K562 (cell line): ENCODE results near the gene RAB31. TPM values are rescaled to one million over a fixed set of nuclear protein-coding genes. Genes with fewer than 3 reads are reported as not detected.

Experiments
- BCL6 ChIP-seq: fragments of 250-450 bp; sonication (Bioruptor Pico); IDR thresholded peaks from 2 replicates; pipeline ENCODE4 v1.4.0; 2020
- BHLHE40 ChIP-seq: IDR thresholded peaks from 2 replicates; pipeline ENCODE4 v1.6.1; 2011; ENCODE audit warnings: low read length, improper control_type of control experiment
- GTF3C2 ChIP-seq: IDR thresholded peaks from 3 replicates; pipeline ENCODE4 v1.6.1; 2011; ENCODE audit warnings: borderline replicate concordance, mild to moderate bottlenecking, moderate library complexity; ENCODE audit not compliant: insufficient read length; ENCODE audit errors: extremely low read depth
- HDAC3 ChIP-seq: fragments of 450-650 bp; IDR thresholded peaks from 2 replicates; pipeline ENCODE4 v1.6.1; 2018; ENCODE audit warnings: borderline replicate concordance, mild to moderate bottlenecking, moderate library complexity; ENCODE audit not compliant: partially characterized antibody
- HDGF ChIP-seq: fragments of 450-650 bp; IDR thresholded peaks from 2 replicates; pipeline ENCODE4 v1.6.1; 2016
- HEY1 ChIP-seq: fragments of 250-450 bp; sonication (Bioruptor Pico); IDR thresholded peaks from 2 replicates; pipeline ENCODE4 v1.5.0; 2020; ENCODE audit warnings: mild to moderate bottlenecking, moderate library complexity, borderline replicate concordance
- HOMEZ ChIP-seq: fragments of 250-450 bp; sonication (Bioruptor Pico); IDR thresholded peaks from 2 replicates; pipeline ENCODE4 v1.4.0; 2020; ENCODE audit warnings: mild to moderate bottlenecking, moderate library complexity
- JUN ChIP-seq, 2 experiments: sonication (generic) in 1 of 2; formaldehyde crosslinking in 1 of 2; IDR thresholded peaks; 2 replicates each; pipeline versions ENCODE4 v1.6.1 to v1.8.0; 2012 to 2022; ENCODE audit warnings: borderline replicate concordance in 2 of 2, mild to moderate bottlenecking in 2 of 2, improper control_type of control experiment in 1 of 2, low read depth in 1 of 2, low read length in 1 of 2, missing genetic modification reagents in 1 of 2
- MCM2 ChIP-seq: fragments of 450-650 bp; IDR thresholded peaks from 2 replicates; pipeline ENCODE4 v1.6.1; 2017; ENCODE audit warnings: low read depth, mild to moderate bottlenecking
- MTA3 ChIP-seq: fragments of 450-650 bp; formaldehyde crosslinking; IDR thresholded peaks from 2 replicates; pipeline ENCODE4 v1.6.1; 2017; ENCODE audit warnings: mild to moderate bottlenecking, borderline replicate concordance
- NCOR1 ChIP-seq: fragments of 450-650 bp; IDR thresholded peaks from 2 replicates; pipeline ENCODE4 v1.6.1; 2016; ENCODE audit warnings: mild to moderate bottlenecking, moderate library complexity
- PBX2 ChIP-seq, 2 experiments: IDR thresholded peaks in 1 of 2; conservative IDR thresholded peaks in 1 of 2; 2 replicates each; pipeline ENCODE4 v1.6.1; 2016; ENCODE audit warnings: low read depth in 2 of 2, mild to moderate bottlenecking in 1 of 2, missing compliant biosample characterization in 1 of 2, missing genetic modification characterization in 1 of 2, moderate library complexity in 1 of 2
- PCBP2 ChIP-seq: fragments of 200-400 bp; formaldehyde crosslinking; IDR thresholded peaks from 2 replicates; pipeline ENCODE4 v1.6.1; 2018; ENCODE audit warnings: low read length, low read depth, mild to moderate bottlenecking, moderate library complexity; ENCODE audit not compliant: poor library complexity, severe bottlenecking
- PHF21A ChIP-seq: fragments of 450-650 bp; IDR thresholded peaks from 2 replicates; pipeline ENCODE4 v1.6.1; 2017; ENCODE audit warnings: low read depth, borderline replicate concordance
- PHTF2 ChIP-seq: fragments of 250-450 bp; sonication (Bioruptor Pico); IDR thresholded peaks from 2 replicates; pipeline ENCODE4 v1.5.0; 2021; ENCODE audit warnings: mild to moderate bottlenecking
- POLR2A ChIP-seq: fragments of 450-650 bp; conservative IDR thresholded peaks from 2 replicates; pipeline ENCODE4 v1.6.1; 2016
- XRCC4 ChIP-seq: IDR thresholded peaks from one replicate; pipeline ENCODE4 v1.6.1; 2011; ENCODE audit not compliant: insufficient read depth, insufficient read length; ENCODE audit errors: extremely low read depth
- ZNF57 ChIP-seq: fragments of 450-650 bp; formaldehyde crosslinking; IDR thresholded peaks from 2 replicates; pipeline ENCODE4 v1.4.0; 2020; ENCODE audit warnings: mild to moderate bottlenecking, moderate library complexity
- ZNF644 ChIP-seq: fragments of 200-800 bp; sonication (Bioruptor generic); IDR thresholded peaks from 2 replicates; pipeline ENCODE4 v1.6.1; 2016; ENCODE audit warnings: low read depth, missing genetic modification characterization, missing compliant biosample characterization
- ZNF655 ChIP-seq: fragments of 250-450 bp; sonication (Bioruptor Pico); IDR thresholded peaks from 2 replicates; pipeline ENCODE4 v1.5.0; 2021
- polyA plus RNA-seq, 8 experiments: library from polyadenylated mRNA; depleted of rRNA in 4 of 8; stranded (reverse) in 5 of 8; unstranded in 3 of 8; fragments of >200 nt; fragmentation: Nextera tagmentation in 2 of 8; fragmentation: Illumina TruSeq in 1 of 8; extraction: Ambion mirVana in 2 of 8; extraction: Trizol in 1 of 8; gene quantifications; 2 replicates each; pipeline versions ENCODE4 v1.2.1 to v1.2.3, GENCODE V29; 2011 to 2014; ENCODE audit warnings: inconsistent platforms in 1 of 8, missing spikeins in 1 of 8
- total RNA-seq, 7 experiments: library from RNA; depleted of rRNA in 6 of 7; stranded (reverse); fragments of >200 nt in 6 of 7; fragmentation: Illumina TruSeq in 2 of 7; extraction: Trizol in 2 of 7; gene quantifications; 2 replicates each; pipeline versions ENCODE4 v1.2.1 to v1.2.3, GENCODE V29; 2011 to 2021; ENCODE audit warnings: low replicate concordance in 1 of 7

RAB31 gene
- total and polyA plus RNA-seq, 9 of the 15 experiments (the other 6 are each of a cell fraction or from before 2014, with no cell fraction given): 20.7 to 70.4 (median 41.3) TPM

GRCh38 chr18:9742524-9743131 is 34.5 kb downstream of the RAB31 start (continued):
- no peak for TF ChIP-seq PBX2 (CRISPR knock-in tag; IDR thresholded peaks at IDR 0.05; ENCODE audit: low read depth)
- TF ChIP-seq PBX2 (tag; conservative IDR thresholded peaks at IDR 0.05; ENCODE audit: low read depth): no peak
- TF ChIP-seq POLR2A: no peak
- TF ChIP-seq ZNF57: no peak
- no peak for TF ChIP-seq HDAC3
- TF ChIP-seq ZNF655 (CRISPR knock-in tag): no peak
- no peak for TF ChIP-seq JUN (IDR thresholded peaks at IDR 0.05; ENCODE audit: borderline replicate concordance, low read depth, low read length)
- TF ChIP-seq JUN (CRISPR knock-in tag; IDR thresholded peaks at IDR 0.05; ENCODE audit: borderline replicate concordance): no peak
- no peak for TF ChIP-seq PHTF2 (CRISPR knock-in tag)
- TF ChIP-seq MCM2: no peak
- no peak for TF ChIP-seq XRCC4
- TF ChIP-seq BCL6: no peak
- TF ChIP-seq PHF21A: no peak
- TF ChIP-seq BHLHE40: no peak
- TF ChIP-seq HDGF: no peak
- TF ChIP-seq GTF3C2: no peak
- TF ChIP-seq ZNF644 (tag): no peak
- no peak for TF ChIP-seq HEY1 (CRISPR knock-in tag)
- no peak for TF ChIP-seq HOMEZ (CRISPR knock-in tag)
- no peak for TF ChIP-seq PCBP2
- TF ChIP-seq MTA3: no peak
- TF ChIP-seq NCOR1: no peak
